BLaER1 treated with 17β-estradiol and CSF1 and Interleukin-3, amounts not matched to agents 10 nM and 100 nM (cell line): ENCODE data around the gene TBXA2R.

Source experiments
- H3K27ac ChIP-seq, 11 experiments: shearing (Covaris generic); formaldehyde crosslinking; 2 replicates each; pipeline ENCODE4 v1.8.1; 2022
- H3K27me3 ChIP-seq, 11 experiments: shearing (Covaris generic); formaldehyde crosslinking; 2 replicates each; pipeline ENCODE4 v1.8.1; 2022
- H3K36me3 ChIP-seq, 11 experiments: shearing (Covaris generic); formaldehyde crosslinking; 2 replicates each; pipeline ENCODE4 v1.8.1; 2022
- H3K4me1 ChIP-seq, 10 experiments: shearing (Covaris generic); formaldehyde crosslinking; 2 replicates each; pipeline ENCODE4 v1.8.1; 2022
- H3K4me2 ChIP-seq, 11 experiments: shearing (Covaris generic); formaldehyde crosslinking; 2 replicates each; pipeline ENCODE4 v1.8.1; 2022
- H3K4me3 ChIP-seq, 10 experiments: shearing (Covaris generic); formaldehyde crosslinking; 2 replicates each; pipeline ENCODE4 v1.8.1; 2022
- H3K9ac ChIP-seq, 11 experiments: shearing (Covaris generic); formaldehyde crosslinking; 2 replicates each; pipeline ENCODE4 v1.8.1; 2022
- H3K9me3 ChIP-seq, 11 experiments: shearing (Covaris generic); formaldehyde crosslinking; replicated peaks in 1 of 11; 2 replicates each; pipeline ENCODE4 v1.8.1; 2022
- H4K20me1 ChIP-seq, 11 experiments: shearing (Covaris generic); formaldehyde crosslinking; 2 replicates each; pipeline ENCODE4 v1.8.1; 2022
- Cebpa-rat ChIP-seq, 11 experiments: shearing (Covaris generic); IDR thresholded peaks; 2 replicates each; pipeline ENCODE4 v1.8.1; 2022

The TBXA2R gene

DNA sequence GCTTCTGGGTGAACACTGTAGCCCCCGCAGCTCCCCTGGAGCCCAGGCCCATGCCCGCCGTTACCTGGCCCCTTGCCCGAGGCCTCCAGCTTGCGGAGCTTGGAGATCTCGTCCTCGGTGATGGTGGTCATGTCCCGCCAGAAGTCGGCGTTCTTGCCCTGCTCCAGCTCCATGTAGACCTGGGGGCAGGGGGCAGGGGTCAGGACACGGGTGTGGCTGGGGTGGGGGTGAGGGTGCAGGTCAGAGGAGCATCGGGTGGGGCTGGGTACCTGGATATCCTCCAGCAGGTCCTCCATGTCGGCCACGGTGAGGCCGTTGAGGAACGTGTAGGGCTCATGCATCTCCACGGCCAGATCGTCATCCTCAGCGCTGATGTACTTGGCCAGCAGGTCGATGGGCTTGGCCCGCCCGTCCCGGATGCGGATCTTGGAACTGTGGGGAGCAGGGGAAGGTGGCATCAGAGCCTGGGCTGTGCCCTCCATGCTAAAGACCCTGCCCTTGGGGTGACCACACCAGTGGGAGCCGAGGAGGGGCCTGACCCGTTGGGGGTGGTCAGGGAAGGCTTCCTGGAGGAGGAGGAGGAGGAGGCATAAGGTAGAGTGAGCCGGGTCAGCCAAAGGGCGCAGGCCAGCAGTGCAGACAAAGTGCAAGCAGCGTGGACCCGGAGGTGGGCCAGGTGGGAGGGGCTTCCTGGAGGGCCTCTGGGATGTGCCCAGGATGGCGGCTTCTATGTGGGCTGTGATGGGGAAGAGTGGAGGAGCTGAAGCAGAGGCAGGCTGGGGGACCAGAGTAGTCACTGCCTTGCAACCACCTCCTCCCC is 12.3 kb upstream of the TBXA2R start:
- TF ChIP-seq Cebpa-rat (IDR thresholded peaks at IDR 0.05) = no peak
- Histone ChIP-seq H3K4me3 (peak overlapping the region in 4 of 10 experiments; percentile 24 to 48 (median 30); a peak in 4 of 20 replicates), H3K9ac (peak overlapping the region in 1 of 11 experiments; percentile 73; a peak in 3 of 22 replicates), H3K4me2 (peak overlapping the region; percentile 80 to 98 (median 89); a peak in 21 of 22 replicates), H3K9me3 (no peaks in the 10 kb centered on the region), H3K36me3 (peaks cover 40 to 78% (median 61%) of the 10 kb centered on the region in 11 experiments; a peak in 21 of 22 replicates), H3K27ac (no peak overlapping the region), H4K20me1 (peaks cover 0 to 94% (median 67%) of the 10 kb centered on the region in 11 experiments; a peak in 19 of 22 replicates), H3K27me3 (no peaks in the 10 kb centered on the region), H3K4me1 (peaks cover 22 to 37% (median 28%) of the 10 kb centered on the region in 10 experiments)

DNA sequence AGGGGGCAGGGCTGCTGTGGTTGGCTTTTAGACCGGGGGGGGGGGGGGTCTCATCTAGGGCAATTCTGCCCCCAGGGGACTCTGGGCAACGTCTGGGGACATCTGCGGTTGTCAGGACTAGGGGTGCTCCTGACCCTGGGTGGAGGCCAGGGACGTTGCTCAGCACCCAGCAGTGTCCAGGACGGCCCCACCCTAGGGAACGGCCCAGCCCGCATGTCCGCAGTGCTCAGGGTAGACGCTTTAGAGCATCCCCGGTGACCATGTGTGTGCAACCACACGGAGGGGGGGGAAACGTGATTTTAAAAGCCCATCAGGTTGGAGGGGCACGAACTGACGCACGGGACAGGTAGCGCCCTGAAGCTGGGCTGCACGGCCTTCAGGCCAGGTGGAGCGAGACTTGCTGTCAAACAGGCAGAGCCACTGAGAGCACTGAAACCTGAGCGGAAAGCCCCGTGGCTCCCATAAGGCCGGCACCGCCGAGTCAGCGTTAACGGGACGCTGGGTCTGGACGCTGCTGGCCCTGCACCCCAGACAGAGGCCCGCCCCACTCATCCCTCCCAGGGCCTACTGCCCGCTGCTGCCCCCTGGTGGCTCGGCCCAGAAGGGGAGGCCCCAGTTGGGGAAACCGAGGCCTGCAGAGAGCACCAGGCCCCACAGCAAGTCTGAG is 11.6 kb upstream of the TBXA2R start:
- Histone ChIP-seq H3K27ac (peak overlapping the region in 3 of 11 experiments; percentile 0 to 30 (median 25); a peak in 4 of 22 replicates), H4K20me1 (peaks cover 0 to 93% (median 59%) of the 10 kb centered on the region in 11 experiments; a peak in 18 of 22 replicates), H3K36me3 (peaks cover 33 to 78% (median 59%) of the 10 kb centered on the region in 11 experiments; a peak in 21 of 22 replicates), H3K9ac (peak overlapping the region in 10 of 11 experiments; percentile 38 to 73 (median 48); a peak in 17 of 22 replicates), H3K27me3 (no peaks in the 10 kb centered on the region), H3K9me3 (no peaks in the 10 kb centered on the region), H3K4me1 (peaks cover 22 to 35% (median 28%) of the 10 kb centered on the region in 10 experiments), H3K4me2 (peak overlapping the region; percentile 80 to 98 (median 89)), H3K4me3 (peak overlapping the region; percentile 24 to 55 (median 44); a peak in 17 of 20 replicates)
- no peak for TF ChIP-seq Cebpa-rat (IDR thresholded peaks at IDR 0.05)

DNA sequence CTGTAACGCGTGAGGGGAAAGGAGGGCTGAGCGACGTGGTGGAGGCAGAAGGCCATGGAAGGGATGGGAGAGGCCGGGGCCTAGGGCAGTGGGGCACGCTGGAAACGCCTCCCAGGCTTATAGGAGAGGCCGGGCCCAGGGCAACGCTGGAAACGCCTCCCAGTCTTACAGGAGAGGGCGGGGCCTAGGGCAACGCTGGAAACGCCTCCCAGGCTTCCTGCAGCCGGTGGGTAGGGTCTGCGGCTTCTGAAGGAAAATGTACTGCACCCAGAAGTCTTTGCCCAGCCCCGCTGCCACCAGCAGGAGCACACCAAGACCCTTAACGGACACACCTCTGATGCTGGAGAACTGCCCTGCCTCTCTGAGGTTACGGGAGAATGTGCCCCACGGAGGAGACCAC is 10.8 kb upstream of the TBXA2R start:
- H3K4me3 ChIP-seq = peak overlapping the region; percentile 24 to 55 (median 44); a peak in 18 of 20 replicates
- peak overlapping the region; percentile 23 to 73 (median 49); a peak in 19 of 22 replicates for H3K9ac ChIP-seq
- H4K20me1 ChIP-seq = peaks cover 0 to 88% (median 56%) of the 10 kb centered on the region in 11 experiments; a peak in 18 of 22 replicates
- no peaks in the 10 kb centered on the region for H3K9me3 ChIP-seq
- peak overlapping the region in 7 of 11 experiments; percentile 0 to 56 (median 36); a peak in 10 of 22 replicates for H3K27ac ChIP-seq
- peak overlapping the region; percentile 80 to 98 (median 89) for H3K4me2 ChIP-seq
- no peak for TF ChIP-seq Cebpa-rat (IDR thresholded peaks at IDR 0.05)
- no peaks in the 10 kb centered on the region for H3K27me3 ChIP-seq
- H3K4me1 ChIP-seq = peaks cover 22 to 35% (median 28%) of the 10 kb centered on the region in 10 experiments
- peaks cover 31 to 77% (median 58%) of the 10 kb centered on the region in 11 experiments for H3K36me3 ChIP-seq

DNA sequence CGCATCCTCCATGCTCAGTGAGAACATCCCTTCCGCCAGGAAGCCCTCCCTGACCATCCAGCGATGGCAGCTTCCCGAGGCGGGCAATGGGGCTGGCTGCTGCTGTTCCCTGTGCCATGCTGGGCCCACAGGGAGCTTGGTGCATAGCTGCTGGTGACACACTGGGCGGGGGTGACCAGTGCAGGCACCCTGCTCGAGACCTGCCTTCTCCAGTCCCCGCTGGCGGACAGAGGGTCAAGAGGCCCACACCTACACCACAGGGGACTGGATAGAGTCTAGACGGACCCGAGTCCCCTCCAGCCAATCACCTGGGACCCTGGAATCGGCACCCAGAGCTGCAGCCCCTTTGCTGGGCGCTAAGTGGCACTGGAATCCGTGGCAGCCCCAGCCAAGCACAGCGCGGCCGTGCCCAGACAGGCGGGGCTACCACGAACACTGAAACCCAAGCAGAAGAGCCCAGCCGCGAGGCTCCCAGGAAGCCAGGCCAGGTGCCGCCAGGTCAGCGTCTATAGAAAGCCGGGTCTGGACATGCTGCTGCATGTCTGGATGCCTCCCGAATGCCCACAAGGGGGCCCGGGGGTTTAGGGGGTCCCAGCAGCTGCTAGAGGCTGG is 9.0 kb upstream of the TBXA2R start:
- Histone ChIP-seq H3K4me2 (no peak overlapping the region), H3K9me3 (no peaks in the 10 kb centered on the region), H3K36me3 (peaks cover 28 to 77% (median 58%) of the 10 kb centered on the region in 11 experiments), H3K9ac (no peak overlapping the region; a peak in 1 of 22 replicates), H3K4me1 (peaks cover 22 to 47% (median 39%) of the 10 kb centered on the region in 10 experiments), H4K20me1 (peaks cover 0 to 88% (median 50%) of the 10 kb centered on the region in 11 experiments; a peak in 18 of 22 replicates), H3K27ac (no peak overlapping the region), H3K4me3 (no peak overlapping the region), H3K27me3 (no peaks in the 10 kb centered on the region)
- TF ChIP-seq Cebpa-rat (IDR thresholded peaks at IDR 0.05) = no peak

DNA sequence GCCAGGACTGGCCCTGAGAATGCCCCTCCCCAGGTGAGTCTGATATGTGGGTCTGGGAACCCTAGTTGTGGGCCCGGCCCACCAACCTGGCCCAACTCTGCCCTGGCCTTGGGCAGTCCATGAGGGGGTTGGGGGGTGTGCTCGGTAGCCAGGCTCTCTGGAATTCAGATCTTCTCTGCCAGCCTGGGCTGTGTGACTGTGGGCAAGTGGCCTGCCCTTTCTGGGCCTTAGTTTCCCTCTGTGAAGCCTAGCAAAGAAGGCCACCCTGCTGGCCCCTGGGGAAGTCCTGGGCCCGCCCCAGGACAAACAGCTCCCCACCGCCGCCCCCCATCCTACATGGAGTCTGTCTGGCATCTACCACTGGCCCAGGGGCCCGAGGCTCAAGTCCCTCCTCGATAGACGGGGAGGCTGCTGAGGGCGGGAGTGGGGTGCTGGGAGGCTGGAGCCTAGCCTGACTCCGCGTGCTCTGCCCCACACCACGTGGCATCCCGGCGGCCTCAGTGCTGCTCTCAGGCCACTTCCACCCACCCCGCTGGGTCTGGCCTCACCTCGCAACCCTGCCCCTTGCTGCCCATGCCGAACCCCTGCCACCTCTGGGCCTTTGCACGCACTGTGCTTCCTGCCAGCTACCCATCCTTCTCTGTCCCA is 8.3 kb upstream of the TBXA2R start:
- Histone ChIP-seq H3K27ac (no peak overlapping the region), H3K4me3 (no peak overlapping the region), H3K4me2 (no peak overlapping the region), H3K9me3 (no peaks in the 10 kb centered on the region; a peak in 1 of 22 replicates), H4K20me1 (peaks cover 0 to 88% (median 50%) of the 10 kb centered on the region in 11 experiments; a peak in 17 of 22 replicates), H3K9ac (no peak overlapping the region), H3K4me1 (peaks cover 27 to 53% (median 45%) of the 10 kb centered on the region in 10 experiments), H3K36me3 (peaks cover 27 to 71% (median 52%) of the 10 kb centered on the region in 11 experiments), H3K27me3 (no peaks in the 10 kb centered on the region)
- TF ChIP-seq Cebpa-rat (IDR thresholded peaks at IDR 0.05) = no peak

DNA sequence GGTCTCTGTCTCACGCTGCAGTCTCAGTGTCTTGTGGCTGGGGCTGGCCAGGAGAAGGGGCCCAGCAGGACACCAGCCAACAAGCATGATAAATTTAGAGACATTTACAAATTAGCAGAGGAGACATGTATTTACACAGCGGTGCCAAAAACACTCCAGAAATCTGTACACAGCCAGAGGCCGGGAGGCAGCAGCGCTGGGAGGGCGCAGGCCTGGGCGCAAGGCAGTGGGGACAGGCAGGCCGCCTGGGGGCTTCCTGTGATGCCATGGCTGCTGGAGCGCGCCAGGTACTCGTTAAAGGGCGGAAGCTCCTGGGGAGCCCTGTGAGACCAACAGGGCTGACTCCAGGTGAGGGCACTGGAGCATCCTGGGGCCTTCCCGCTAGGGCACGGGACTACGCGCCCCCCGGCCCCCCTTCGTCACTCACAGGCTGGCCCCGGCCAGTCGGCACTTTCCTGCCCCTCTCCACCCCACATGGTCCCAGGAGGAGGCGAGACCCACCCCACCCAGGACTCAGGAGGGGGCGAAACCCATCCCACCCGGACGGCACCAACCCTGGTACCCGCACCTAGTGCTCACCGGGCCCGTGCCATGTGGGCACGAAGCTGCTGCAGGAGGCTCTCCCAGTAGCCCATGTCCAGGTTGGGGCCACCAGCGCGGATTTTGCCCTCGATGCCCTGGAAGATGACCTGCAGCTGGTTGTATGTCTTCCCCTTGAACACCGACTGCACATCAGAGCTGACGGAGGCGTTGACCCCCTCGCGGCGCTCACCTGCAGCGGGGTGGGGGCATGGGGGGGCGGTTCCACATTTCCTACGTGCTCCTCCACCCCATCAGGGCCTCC is 7.4 kb upstream of the TBXA2R start:
- peaks cover 17 to 64% (median 42%) of the 10 kb centered on the region in 11 experiments for H3K36me3 ChIP-seq
- no peaks in the 10 kb centered on the region; a peak in 1 of 22 replicates for H3K9me3 ChIP-seq
- H3K27ac ChIP-seq = no peak overlapping the region
- no peaks in the 10 kb centered on the region for H3K27me3 ChIP-seq
- no peak overlapping the region for H3K4me3 ChIP-seq
- H4K20me1 ChIP-seq = peaks cover 0 to 89% (median 44%) of the 10 kb centered on the region in 11 experiments; a peak in 16 of 22 replicates
- TF ChIP-seq Cebpa-rat (IDR thresholded peaks at IDR 0.05) = no peak
- peaks cover 36 to 57% (median 51%) of the 10 kb centered on the region in 10 experiments for H3K4me1 ChIP-seq
- H3K4me2 ChIP-seq = no peak overlapping the region
- no peak overlapping the region for H3K9ac ChIP-seq

DNA sequence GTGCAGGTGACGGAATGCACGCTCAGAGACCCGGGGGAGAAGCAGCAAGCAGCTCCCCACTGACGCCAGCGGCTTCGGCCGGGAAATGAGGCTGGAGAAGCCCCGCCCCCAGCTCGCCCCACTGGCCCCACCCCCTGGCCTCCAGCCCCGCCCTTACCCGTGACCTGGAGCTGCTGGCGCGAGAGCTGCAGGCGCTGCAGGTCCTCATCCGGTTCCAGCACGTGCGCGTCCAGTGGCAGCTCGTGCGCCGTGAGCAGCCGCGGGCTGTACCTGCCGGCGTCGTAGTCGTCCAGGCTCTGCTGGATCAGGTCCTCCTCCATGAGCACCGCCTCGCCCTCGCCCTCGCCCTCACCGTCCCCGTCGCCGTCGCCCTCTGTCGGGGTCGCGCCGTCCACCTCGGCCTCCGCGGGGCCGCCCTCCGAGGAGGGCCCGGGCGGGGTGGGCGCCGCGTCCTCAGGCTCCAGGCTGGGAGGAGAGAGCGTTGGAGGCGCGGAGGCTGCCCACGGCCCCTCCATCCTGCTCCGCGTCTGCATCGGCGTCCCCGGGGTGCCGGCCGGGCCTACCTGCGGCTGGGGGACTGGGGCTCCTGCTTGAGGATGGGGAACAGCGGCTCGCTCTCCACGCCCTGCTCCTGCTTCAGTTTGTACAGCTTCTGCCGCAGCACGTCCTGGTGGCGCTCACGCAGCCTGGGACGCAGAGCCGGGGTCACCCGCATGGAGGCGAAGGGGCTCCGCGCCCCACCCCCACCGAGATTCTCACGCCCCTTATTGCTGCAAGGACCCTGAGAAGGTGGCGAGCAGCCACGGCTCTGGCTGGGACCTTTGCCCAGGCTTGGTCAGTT is 6.4 kb upstream of the TBXA2R start:
- H3K9me3 ChIP-seq = no peaks in the 10 kb centered on the region; a peak in 1 of 22 replicates
- no peak overlapping the region for H3K27ac ChIP-seq
- no peaks in the 10 kb centered on the region for H3K27me3 ChIP-seq
- H3K4me2 ChIP-seq = no peak overlapping the region
- peaks cover 38 to 57% (median 52%) of the 10 kb centered on the region in 10 experiments for H3K4me1 ChIP-seq
- H3K9ac ChIP-seq = no peak overlapping the region
- H4K20me1 ChIP-seq = peaks cover 0 to 81% (median 37%) of the 10 kb centered on the region in 11 experiments; a peak in 16 of 22 replicates
- no peak for TF ChIP-seq Cebpa-rat (IDR thresholded peaks at IDR 0.05)
- no peak overlapping the region for H3K4me3 ChIP-seq
- peaks cover 17 to 63% (median 42%) of the 10 kb centered on the region in 11 experiments for H3K36me3 ChIP-seq
